Neutrophil (primary cell): ENCODE results near the gene CNDP2.

ENCODE experiments used
- H3K27ac ChIP-seq: fragments of 200-600 bp; sonication (generic); 2 replicates; pipeline ENCODE4 v1.5.1; 2016; ENCODE audit warnings: mild to moderate bottlenecking, moderate library complexity
- H3K27me3 ChIP-seq: fragments of 200-600 bp; sonication (generic); 2 replicates; pipeline ENCODE4 v1.6.0; 2016; ENCODE audit warnings: mild to moderate bottlenecking
- H3K36me3 ChIP-seq: fragments of 200-600 bp; sonication (generic); 2 replicates; pipeline ENCODE4 v1.5.1; 2017
- H3K4me1 ChIP-seq, 2 experiments: fragments of 200-600 bp in 1 of 2; sonication (generic) in 1 of 2; 1 replicate in 1 of 2; 2 replicates in 1 of 2; pipeline versions ENCODE4 v1.5.1 to v1.6.1; 2013 to 2016; ENCODE audit warnings: low read depth in 1 of 2, low read length in 1 of 2, mild to moderate bottlenecking in 1 of 2, moderate library complexity in 1 of 2; ENCODE audit not compliant: control insufficient read depth in 1 of 2, insufficient read depth in 1 of 2
- H3K4me3 ChIP-seq, 2 experiments: fragments of 200-600 bp in 1 of 2; sonication (generic) in 1 of 2; 1 replicate in 1 of 2; 2 replicates in 1 of 2; pipeline ENCODE4 v1.5.1; 2013 to 2016; ENCODE audit warnings: low read depth in 1 of 2, low read length in 1 of 2, mild to moderate bottlenecking in 1 of 2, moderate library complexity in 1 of 2
- H3K9me3 ChIP-seq: fragments of 200-600 bp; sonication (generic); 2 replicates; pipeline ENCODE4 v1.5.1; 2016
- TF ChIP-seq, protein P1 (sequence below): fragments of 200-600 bp; sonication (generic); IDR thresholded peaks from 2 replicates; pipeline ENCODE4 v1.5.1; 2016; ENCODE audit warnings: antibody characterized with exemption

The CNDP2 gene

DNA sequence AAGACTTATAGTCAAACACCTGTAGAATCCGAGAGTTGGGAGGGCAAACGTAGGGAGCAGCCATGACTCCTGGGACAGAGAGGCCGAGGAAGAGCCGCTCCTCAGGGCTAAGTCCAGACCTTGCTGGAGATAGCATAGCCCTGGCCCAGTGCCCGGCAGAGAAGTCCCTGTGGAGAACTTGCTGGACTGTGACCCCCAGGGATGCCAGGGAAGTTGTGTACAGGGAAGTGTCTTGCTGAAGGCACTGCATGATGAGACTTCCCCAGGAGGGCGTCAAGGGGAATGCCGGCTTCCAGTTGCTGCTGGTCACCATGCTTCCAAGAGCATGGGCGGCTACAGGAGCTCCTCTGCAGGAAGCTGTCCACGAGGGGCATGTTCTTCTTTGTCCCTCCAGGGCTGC lies 29.6 kb downstream of the CNDP2 start:
- H3K4me1 ChIP-seq, result peaks cover 0 to 3% of the 10 kb centered on the region in 2 experiments
- H3K27ac ChIP-seq, result no peak overlapping the region
- H3K27me3 ChIP-seq, result no peaks in the 10 kb centered on the region
- TF ChIP-seq, protein P1, sequence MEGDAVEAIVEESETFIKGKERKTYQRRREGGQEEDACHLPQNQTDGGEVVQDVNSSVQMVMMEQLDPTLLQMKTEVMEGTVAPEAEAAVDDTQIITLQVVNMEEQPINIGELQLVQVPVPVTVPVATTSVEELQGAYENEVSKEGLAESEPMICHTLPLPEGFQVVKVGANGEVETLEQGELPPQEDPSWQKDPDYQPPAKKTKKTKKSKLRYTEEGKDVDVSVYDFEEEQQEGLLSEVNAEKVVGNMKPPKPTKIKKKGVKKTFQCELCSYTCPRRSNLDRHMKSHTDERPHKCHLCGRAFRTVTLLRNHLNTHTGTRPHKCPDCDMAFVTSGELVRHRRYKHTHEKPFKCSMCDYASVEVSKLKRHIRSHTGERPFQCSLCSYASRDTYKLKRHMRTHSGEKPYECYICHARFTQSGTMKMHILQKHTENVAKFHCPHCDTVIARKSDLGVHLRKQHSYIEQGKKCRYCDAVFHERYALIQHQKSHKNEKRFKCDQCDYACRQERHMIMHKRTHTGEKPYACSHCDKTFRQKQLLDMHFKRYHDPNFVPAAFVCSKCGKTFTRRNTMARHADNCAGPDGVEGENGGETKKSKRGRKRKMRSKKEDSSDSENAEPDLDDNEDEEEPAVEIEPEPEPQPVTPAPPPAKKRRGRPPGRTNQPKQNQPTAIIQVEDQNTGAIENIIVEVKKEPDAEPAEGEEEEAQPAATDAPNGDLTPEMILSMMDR, result no peak
- H3K4me3 ChIP-seq, result no peak overlapping the region
- H3K36me3 ChIP-seq, result peaks cover 6% of the 10 kb centered on the region
- H3K9me3 ChIP-seq, result no peaks in the 10 kb centered on the region

DNA sequence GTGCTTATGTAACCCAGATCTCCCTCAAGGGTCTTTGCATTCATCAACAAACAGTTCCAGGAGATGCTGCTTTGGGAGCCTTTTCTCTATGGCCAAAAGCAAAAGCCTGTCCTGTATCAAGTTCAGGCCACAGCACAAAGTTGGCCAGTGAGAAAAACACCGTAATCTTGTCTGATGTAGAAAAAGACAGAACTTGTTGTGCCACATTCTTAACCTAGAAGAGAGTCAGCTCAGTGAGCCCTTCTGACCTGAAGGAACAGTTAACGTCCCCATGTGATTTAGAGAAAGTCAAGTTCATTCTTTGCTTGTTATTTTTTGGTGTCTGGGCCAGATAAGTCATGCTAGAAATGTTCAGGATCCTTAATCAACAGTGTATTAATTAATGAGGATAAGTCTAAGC lies 30.3 kb downstream of the CNDP2 start:
- H3K36me3 ChIP-seq, result no peaks in the 10 kb centered on the region
- no peaks in the 10 kb centered on the region for H3K27me3 ChIP-seq
- TF ChIP-seq, protein P1, result no peak
- H3K4me3 ChIP-seq, result no peak overlapping the region
- no peaks in the 10 kb centered on the region for H3K9me3 ChIP-seq
- H3K4me1 ChIP-seq, result peaks cover 0 to 3% of the 10 kb centered on the region in 2 experiments
- H3K27ac ChIP-seq, result no peak overlapping the region

DNA sequence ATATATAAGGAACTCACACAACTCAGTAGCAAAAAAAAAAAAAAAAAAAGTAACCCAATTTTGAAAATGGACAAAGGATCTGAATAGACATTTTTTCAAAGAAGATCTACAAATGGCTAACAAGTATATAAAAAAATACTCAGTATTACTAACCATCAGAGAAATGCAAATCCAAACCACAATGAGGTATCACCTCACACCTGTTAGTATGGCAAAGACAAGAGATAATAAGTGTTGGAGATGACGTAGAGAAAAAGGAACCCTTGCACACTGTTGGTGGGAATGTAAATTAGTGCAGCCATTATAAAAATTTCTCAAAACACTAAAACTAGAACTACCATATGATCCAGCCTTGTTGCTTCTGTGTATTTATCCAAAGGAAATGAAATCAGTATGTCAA lies 32.3 kb downstream of the CNDP2 start:
- H3K9me3 ChIP-seq, result no peaks in the 10 kb centered on the region
- H3K4me3 ChIP-seq, result no peak overlapping the region
- H3K27ac ChIP-seq, result no peak overlapping the region
- no peaks in the 10 kb centered on the region for H3K27me3 ChIP-seq
- TF ChIP-seq, protein P1, result no peak
- H3K4me1 ChIP-seq, result peaks cover 0 to 3% of the 10 kb centered on the region in 2 experiments
- no peaks in the 10 kb centered on the region for H3K36me3 ChIP-seq

DNA sequence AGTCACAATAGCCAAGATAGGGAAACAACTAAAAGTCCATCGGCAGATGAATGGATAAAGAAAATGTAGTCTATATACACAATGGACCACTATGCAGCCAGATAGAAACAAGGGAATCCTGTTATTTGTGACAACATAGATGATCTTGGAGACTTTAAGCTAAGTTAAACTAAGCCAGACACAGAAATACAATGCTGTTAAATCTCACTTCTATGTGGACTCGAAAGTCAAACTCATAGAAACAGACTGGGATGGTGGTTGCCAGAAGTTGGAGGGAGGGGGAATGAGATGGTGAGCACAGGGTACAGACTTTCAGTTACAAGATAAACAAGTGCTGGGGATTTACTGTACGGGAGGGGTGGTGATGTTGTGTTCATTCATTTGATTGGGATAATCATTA lies 32.8 kb downstream of the CNDP2 start:
- TF ChIP-seq, protein P1, result no peak
- Histone ChIP-seq H3K4me3 (no peak overlapping the region), H3K27me3 (no peaks in the 10 kb centered on the region), H3K4me1 (peaks cover 0 to 3% of the 10 kb centered on the region in 2 experiments), H3K9me3 (no peaks in the 10 kb centered on the region), H3K36me3 (no peaks in the 10 kb centered on the region), H3K27ac (no peak overlapping the region)

DNA sequence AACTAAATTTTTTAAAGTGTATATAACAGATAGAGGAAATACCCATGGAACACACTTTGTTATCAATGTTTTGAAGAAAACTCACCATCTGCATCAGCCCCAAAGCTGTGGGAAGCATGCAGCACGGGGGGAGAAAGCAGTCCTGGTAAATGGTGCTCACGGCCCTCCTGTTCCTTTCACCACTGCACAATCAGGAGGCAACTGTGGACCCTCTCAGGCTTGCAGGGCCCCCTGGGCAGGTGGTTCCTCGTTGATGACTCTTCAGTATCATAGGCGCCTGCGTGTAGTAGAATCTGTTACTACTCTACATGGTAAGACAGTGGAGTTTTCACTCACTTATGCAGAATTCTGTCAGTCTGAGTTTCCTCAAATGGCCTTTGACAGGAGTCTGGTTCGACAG lies 33.2 kb downstream of the CNDP2 start:
- Histone ChIP-seq H3K9me3 (no peaks in the 10 kb centered on the region), H3K27me3 (no peaks in the 10 kb centered on the region), H3K36me3 (no peaks in the 10 kb centered on the region), H3K4me1 (no peaks in the 10 kb centered on the region), H3K4me3 (no peak overlapping the region), H3K27ac (no peak overlapping the region)
- TF ChIP-seq, protein P1, result no peak
